ENCODE measurements around the gene NOVA2.

NOVA2 gene

GRCh38 chr19:45924891-45925447, 48.7 kb downstream of the NOVA2 start:
- DNase-seq (ENCODE audit: low read depth in 2 of 2): no peak

- DNase-seq (ENCODE audit: low read depth in 2 of 2): no peak
These were observed 51.4 kb downstream of the NOVA2 start for GRCh38 chr19:45922281-45922680.

- DNase-seq (ENCODE audit: low read depth in 2 of 2): no peak
These were observed 53.2 kb downstream of the NOVA2 start for GRCh38 chr19:45920458-45920857.

- DNase-seq (ENCODE audit: low read depth in 2 of 2): no peak
These were observed 54.0 kb downstream of the NOVA2 start for GRCh38 chr19:45919678-45920077.

GRCh38 chr19:45918721-45919120, 54.9 kb downstream of the NOVA2 start:
- DNase-seq (ENCODE audit: low read depth in 2 of 2): no peak

- no peak for DNase-seq (ENCODE audit: low read depth in 2 of 2)
These were observed 56.1 kb downstream of the NOVA2 start for GRCh38 chr19:45917421-45918091.

GRCh38 chr19:45913874-45914830, 59.5 kb downstream of the NOVA2 start, which contains the start of gene NANOS2:
NANOS2 (minus strand) TSS chr19:45914778; CDS start chr19:45914693, 85 bp downstream.
- DNase-seq (ENCODE audit: low read depth in 2 of 2): no peak

- no peak for DNase-seq (ENCODE audit: low read depth in 2 of 2)
These were observed 62.4 kb downstream of the NOVA2 start for GRCh38 chr19:45911291-45911690.

GRCh38 chr19:45908956-45909355, 64.7 kb downstream of the NOVA2 start:
- DNase-seq (ENCODE audit: low read depth in 2 of 2): no peak

GRCh38 chr19:45906221-45906620, 67.4 kb downstream of the NOVA2 start:
- no peak for DNase-seq (ENCODE audit: low read depth in 2 of 2)

GRCh38 chr19:45905011-45905410, 68.7 kb downstream of the NOVA2 start:
- DNase-seq (ENCODE audit: low read depth in 2 of 2): no peak

- DNase-seq (ENCODE audit: low read depth in 2 of 2): peak; percentile 100
These were observed 70.7 kb downstream of the NOVA2 start for GRCh38 chr19:45902651-45903625.

GRCh38 chr19:45901912-45902650, 71.6 kb downstream of the NOVA2 start, which contains the start of gene MYPOP:
MYPOP (minus strand) TSS chr19:45902613; CDS start chr19:45901773, 840 bp downstream.
- DNase-seq (ENCODE audit: low read depth in 2 of 2): no peak

GRCh38 chr19:45901432-45901911, 72.2 kb downstream of the NOVA2 start:
- DNase-seq (ENCODE audit: low read depth in 2 of 2): no peak

- no peak for DNase-seq (ENCODE audit: low read depth in 2 of 2)
These were observed 72.8 kb downstream of the NOVA2 start for GRCh38 chr19:45900738-45901431.

GRCh38 chr19:45899919-45900589, 73.6 kb downstream of the NOVA2 start:
- no peak for DNase-seq (ENCODE audit: low read depth in 2 of 2)

GRCh38 chr19:45899253-45899652, 74.4 kb downstream of the NOVA2 start:
- DNase-seq (ENCODE audit: low read depth in 2 of 2): no peak

GRCh38 chr19:45897261-45897812, 76.3 kb downstream of the NOVA2 start:
- DNase-seq (ENCODE audit: low read depth in 2 of 2): no peak

Measured in stimulated activated CD8-positive, alpha-beta memory T cell treated with anti-CD3 and anti-CD28 coated beads, Interleukin-15, amount 100 ng/mL, for 48 hours (primary cell).